ENCODE results near the gene TNIK.

The TNIK gene

DNA sequence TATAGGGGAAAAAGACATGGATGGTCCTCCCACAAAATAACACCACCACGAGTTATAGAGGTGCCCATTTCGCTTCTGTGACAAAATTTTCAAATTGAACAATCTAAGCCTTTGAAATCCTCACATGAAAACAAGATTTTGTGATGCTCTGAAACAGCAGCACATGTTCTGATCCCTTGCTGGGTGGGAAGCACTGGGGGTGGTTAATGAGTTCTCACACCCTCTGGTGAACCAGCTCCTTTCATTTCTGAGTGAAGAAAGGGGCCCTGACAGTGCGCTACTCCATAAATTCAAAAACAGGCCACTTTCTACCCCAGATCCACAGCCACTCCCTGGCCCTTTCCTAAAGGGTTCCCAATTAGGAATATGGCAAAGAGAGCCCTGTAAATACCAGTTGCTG lies 129.3 kb downstream of the TNIK start:
- ATAC-seq (ENCODE audit: low read depth) (no peak), DNase-seq (ENCODE audit: low spot score) (no peak)
- H3K4me3 ChIP-seq (ENCODE audit: severe bottlenecking), result no peak overlapping the region
- H3K9me3 ChIP-seq (ENCODE audit: severe bottlenecking), result no peaks in the 10 kb centered on the region
- H3K36me3 ChIP-seq (ENCODE audit: low read depth), result no peaks in the 10 kb centered on the region
- H3K27me3 ChIP-seq (ENCODE audit: insufficient read depth, poor library complexity, severe bottlenecking), result no peaks in the 10 kb centered on the region
- H3K4me1 ChIP-seq (ENCODE audit: insufficient read depth, poor library complexity, severe bottlenecking), result peaks cover 3% of the 10 kb centered on the region
- H3K27ac ChIP-seq (ENCODE audit: poor library complexity, severe bottlenecking), result no peak overlapping the region
- TF ChIP-seq, protein P1, sequence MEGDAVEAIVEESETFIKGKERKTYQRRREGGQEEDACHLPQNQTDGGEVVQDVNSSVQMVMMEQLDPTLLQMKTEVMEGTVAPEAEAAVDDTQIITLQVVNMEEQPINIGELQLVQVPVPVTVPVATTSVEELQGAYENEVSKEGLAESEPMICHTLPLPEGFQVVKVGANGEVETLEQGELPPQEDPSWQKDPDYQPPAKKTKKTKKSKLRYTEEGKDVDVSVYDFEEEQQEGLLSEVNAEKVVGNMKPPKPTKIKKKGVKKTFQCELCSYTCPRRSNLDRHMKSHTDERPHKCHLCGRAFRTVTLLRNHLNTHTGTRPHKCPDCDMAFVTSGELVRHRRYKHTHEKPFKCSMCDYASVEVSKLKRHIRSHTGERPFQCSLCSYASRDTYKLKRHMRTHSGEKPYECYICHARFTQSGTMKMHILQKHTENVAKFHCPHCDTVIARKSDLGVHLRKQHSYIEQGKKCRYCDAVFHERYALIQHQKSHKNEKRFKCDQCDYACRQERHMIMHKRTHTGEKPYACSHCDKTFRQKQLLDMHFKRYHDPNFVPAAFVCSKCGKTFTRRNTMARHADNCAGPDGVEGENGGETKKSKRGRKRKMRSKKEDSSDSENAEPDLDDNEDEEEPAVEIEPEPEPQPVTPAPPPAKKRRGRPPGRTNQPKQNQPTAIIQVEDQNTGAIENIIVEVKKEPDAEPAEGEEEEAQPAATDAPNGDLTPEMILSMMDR (IDR thresholded peaks at IDR 0.05; ENCODE audit: poor library complexity, severe bottlenecking), result no peak

DNA sequence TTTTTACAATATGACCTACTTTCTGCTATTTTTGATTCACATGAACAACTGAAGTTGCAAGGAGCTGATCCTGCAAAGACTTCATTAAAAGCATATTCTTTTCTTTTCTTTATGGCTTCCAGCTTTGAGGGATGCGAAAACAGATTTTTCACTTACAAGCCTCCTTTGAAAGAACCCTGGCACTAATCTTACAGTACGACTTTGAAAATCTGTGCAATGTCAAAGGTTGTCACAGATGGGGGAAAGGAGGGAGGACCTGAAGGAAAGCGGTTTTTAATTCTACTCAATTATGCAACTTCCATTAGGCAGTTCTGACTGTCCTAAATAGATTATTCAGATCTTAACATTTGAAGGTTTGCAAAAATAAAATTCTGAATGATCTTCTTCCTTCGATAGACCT lies 130.5 kb downstream of the TNIK start:
- no peak for DNase-seq (ENCODE audit: low spot score)
- Histone ChIP-seq H3K9me3 (ENCODE audit: severe bottlenecking) (no peaks in the 10 kb centered on the region), H3K4me3 (ENCODE audit: severe bottlenecking) (no peak overlapping the region), H3K27ac (ENCODE audit: poor library complexity, severe bottlenecking) (no peak overlapping the region), H3K27me3 (ENCODE audit: insufficient read depth, poor library complexity, severe bottlenecking) (no peaks in the 10 kb centered on the region), H3K4me1 (ENCODE audit: insufficient read depth, poor library complexity, severe bottlenecking) (peaks cover 3% of the 10 kb centered on the region), H3K36me3 (ENCODE audit: low read depth) (no peaks in the 10 kb centered on the region)
- TF ChIP-seq, protein P1 (IDR thresholded peaks at IDR 0.05; ENCODE audit: poor library complexity, severe bottlenecking), result no peak
- no peak for ATAC-seq (ENCODE audit: low read depth)

DNA sequence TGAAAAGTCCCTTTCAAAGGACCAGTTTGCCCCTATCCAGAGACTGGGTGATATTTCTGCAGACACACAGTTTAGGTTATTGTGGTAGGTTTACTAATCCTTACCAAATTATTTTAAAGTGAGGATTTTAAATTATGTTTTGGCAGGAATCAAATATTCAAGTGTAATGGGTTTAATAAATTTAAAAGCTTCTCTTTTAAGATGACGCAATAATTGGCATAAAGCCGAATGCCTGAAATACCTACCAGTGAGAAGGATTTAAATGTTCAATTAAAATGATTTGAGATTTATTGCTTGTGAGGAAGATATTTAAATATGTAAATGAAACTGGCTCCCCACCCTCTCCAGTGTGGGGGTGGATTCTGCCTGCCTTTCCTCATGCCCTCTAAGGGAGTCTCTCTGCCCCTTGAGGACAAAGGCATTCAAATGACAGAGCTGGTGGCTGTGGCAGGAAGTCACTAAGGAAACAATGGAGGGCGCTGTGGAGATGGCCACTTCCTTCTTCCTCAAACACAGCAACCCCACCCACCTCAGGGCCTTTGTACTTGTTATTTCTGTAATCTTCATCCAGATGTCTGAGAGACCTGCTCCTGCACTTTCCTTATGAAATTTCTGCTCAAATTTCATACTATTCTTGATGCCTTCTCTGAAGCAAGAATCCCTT lies 131.7 kb downstream of the TNIK start:
- peaks cover 3% of the 10 kb centered on the region for H3K4me1 ChIP-seq (ENCODE audit: insufficient read depth, poor library complexity, severe bottlenecking)
- no peaks in the 10 kb centered on the region for H3K27me3 ChIP-seq (ENCODE audit: insufficient read depth, poor library complexity, severe bottlenecking)
- H3K4me3 ChIP-seq (ENCODE audit: severe bottlenecking), result no peak overlapping the region
- DNase-seq (ENCODE audit: low spot score) (no peak), ATAC-seq (ENCODE audit: low read depth) (no peak)
- no peak overlapping the region for H3K27ac ChIP-seq (ENCODE audit: poor library complexity, severe bottlenecking)
- TF ChIP-seq, protein P1 (IDR thresholded peaks at IDR 0.05; ENCODE audit: poor library complexity, severe bottlenecking), result no peak
- H3K36me3 ChIP-seq (ENCODE audit: low read depth), result no peaks in the 10 kb centered on the region
- no peaks in the 10 kb centered on the region for H3K9me3 ChIP-seq (ENCODE audit: severe bottlenecking)

DNA sequence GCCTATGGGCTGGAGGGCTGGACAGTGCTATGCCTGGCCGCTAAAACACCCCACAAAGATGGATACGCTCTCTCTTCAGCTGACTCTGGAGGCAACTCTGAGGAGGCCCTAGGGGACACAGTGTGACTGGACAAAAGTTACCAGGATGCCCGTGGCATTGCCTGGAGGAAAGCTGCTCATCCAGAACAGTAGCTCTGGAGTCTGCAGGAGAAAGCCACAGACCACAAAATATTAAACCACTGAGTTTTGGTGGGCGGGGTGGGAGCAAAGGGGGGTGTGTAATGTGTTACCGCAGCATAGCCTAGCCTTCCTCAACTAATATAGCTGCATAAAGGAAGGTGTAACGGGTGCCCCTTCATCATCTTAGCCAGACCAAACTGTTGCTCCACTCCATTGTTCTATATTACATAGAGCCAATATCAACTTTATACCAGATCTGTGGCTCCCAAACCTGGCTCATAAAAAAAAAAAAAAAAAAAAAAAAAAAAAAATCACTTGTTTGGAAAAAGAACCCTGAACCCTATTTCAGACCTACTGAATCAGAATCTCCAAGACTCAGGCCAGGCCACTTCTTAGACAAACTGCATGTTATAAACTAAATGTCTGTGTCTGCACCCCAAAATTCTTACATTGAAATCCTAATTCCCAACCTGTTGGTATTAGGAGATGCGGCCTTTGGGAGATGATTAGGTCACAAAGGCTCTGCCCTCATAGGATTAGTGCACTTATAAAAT lies 132.6 kb downstream of the TNIK start:
- no peak for DNase-seq (ENCODE audit: low spot score)

More for the DNA sequence above, 132.6 kb downstream of the TNIK start:
- no peak for ATAC-seq (ENCODE audit: low read depth)
- TF ChIP-seq, protein P1 (IDR thresholded peaks at IDR 0.05; ENCODE audit: poor library complexity, severe bottlenecking), result no peak
- H3K9me3 ChIP-seq (ENCODE audit: severe bottlenecking), result no peaks in the 10 kb centered on the region
- no peak overlapping the region for H3K27ac ChIP-seq (ENCODE audit: poor library complexity, severe bottlenecking)
- H3K4me3 ChIP-seq (ENCODE audit: severe bottlenecking), result no peak overlapping the region
- H3K27me3 ChIP-seq (ENCODE audit: insufficient read depth, poor library complexity, severe bottlenecking), result no peaks in the 10 kb centered on the region
- no peaks in the 10 kb centered on the region for H3K36me3 ChIP-seq (ENCODE audit: low read depth)
- H3K4me1 ChIP-seq (ENCODE audit: insufficient read depth, poor library complexity, severe bottlenecking), result peaks cover 3% of the 10 kb centered on the region

All from RWPE2 (cell line).